A549 (cell line): Measurements from ENCODE around the gene DBET. TPM values are rescaled to one million over a fixed set of nuclear protein-coding genes. Genes with fewer than 3 reads are reported as not detected.
"Not testable (repeated sequence)": the region's sequence is repeated elsewhere in the genome, so short reads cannot be mapped to it uniquely, and the experiment has no call there.

Source experiments
- ATAC-seq, 2 experiments: fragments of 200-7000 bp in 1 of 2; fragments of >200 bp in 1 of 2; cut with Nextera tagmentation in 1 of 2; cut with Tn5 transposase in 1 of 2; 3 replicates each; pipeline versions ENCODE4 v1.8.0 to v1.9.1; 2018 to 2020; ENCODE audit warnings: mild to moderate bottlenecking in 1 of 2, moderate library complexity in 1 of 2
- CTCF ChIA-PET: fragments of 300-600 bp; sonication (Branson Sonifier 250); formaldehyde crosslinking; extraction: SDS; loops from one replicate; lab custom pipeline; 2021; ENCODE audit warnings: antibody characterized with exemption, inconsistent platforms; lab: Yijun Ruan, JAX
- POLR2A ChIA-PET: fragments of 350-600 bp; formaldehyde crosslinking; extraction: SDS; loops from one replicate; lab custom pipeline; 2021; ENCODE audit warnings: antibody characterized with exemption, inconsistent platforms; lab: Yijun Ruan, JAX
- DNase-seq, 2 experiments: peaks; one replicate each; pipeline versions ENCODE4 v3.0.0 to v3.0.0-alpha.2; 2011 to 2016; ENCODE audit warnings: low read depth in 1 of 2, low spot score in 1 of 2
- FAIRE-seq: peaks from 2 replicates; lab custom pipeline; 2011; peaks lifted over from hg19 to GRCh38; lab: Jason Lieb, UNC
- H3K27ac ChIP-seq, 2 experiments: fragments of >200 bp; sonication (Bioruptor Twin); formaldehyde crosslinking; 3 replicates each; pipeline ENCODE4 v1.5.1; 2016 to 2017
- H3K4me1 ChIP-seq: fragments of >200 bp; sonication (Bioruptor Twin); formaldehyde crosslinking; 3 replicates; pipeline ENCODE4 v1.6.1; 2016
- H3K4me2 ChIP-seq: fragments of >200 bp; sonication (Bioruptor Twin); formaldehyde crosslinking; 3 replicates; pipeline ENCODE4 v1.6.1; 2016
- H3K4me3 ChIP-seq: fragments of >200 bp; sonication (Bioruptor Twin); formaldehyde crosslinking; 3 replicates; pipeline ENCODE4 v1.5.1; 2016
- H3K9me3 ChIP-seq: fragments of >200 bp; sonication (Bioruptor Twin); formaldehyde crosslinking; 3 replicates; pipeline ENCODE4 v1.6.1; 2016
- CHD4 ChIP-seq: fragments of 200-600 bp; sonication (generic); IDR thresholded peaks from 2 replicates; pipeline ENCODE4 v1.6.1; 2016; ENCODE audit warnings: antibody characterized with exemption, mild to moderate bottlenecking, borderline replicate concordance
- JUNB ChIP-seq: fragments of >200 bp; sonication (Bioruptor Twin); formaldehyde crosslinking; IDR thresholded peaks from 2 replicates; pipeline ENCODE4 v1.6.1; 2016
- MAFK ChIP-seq: fragments of 450-650 bp; IDR thresholded peaks from 2 replicates; pipeline ENCODE4 v1.6.1; 2014; ENCODE audit not compliant: partially characterized antibody
- POLR2A ChIP-seq: IDR thresholded peaks from 2 replicates; pipeline ENCODE4 v1.6.1; 2012; ENCODE audit warnings: mild to moderate bottlenecking, low read length
- RCOR1 ChIP-seq: fragments of 150-350 bp; IDR thresholded peaks from 2 replicates; pipeline ENCODE4 v1.6.1; 2014; ENCODE audit warnings: antibody characterized with exemption, low read length, low read depth
- WGBS: methylation state at CpG from one replicate; pipeline ENCODE4 v1.1.6; 2017; ENCODE audit errors: missing lambda C conversion rate; 5-methylcytosine and 5-hydroxymethylcytosine counted together
- polyA plus RNA-seq, 4 experiments: library from polyadenylated mRNA; depleted of rRNA in 3 of 4; stranded (reverse); fragments of >200 nt; fragmentation: RNase III in 1 of 4; extraction: RNeasy Plus Mini Kit Qiagen cat#74134 plus additional on column Dnase treatment in 1 of 4; gene quantifications; 2 replicates in 3 of 4; 3 replicates in 1 of 4; pipeline ENCODE4 v1.2.3, GENCODE V29; 2011 to 2017

DBET gene
- polyA plus RNA-seq, 2 of the 4 experiments (the other 2 are of a cell fraction): not detected

DNA sequence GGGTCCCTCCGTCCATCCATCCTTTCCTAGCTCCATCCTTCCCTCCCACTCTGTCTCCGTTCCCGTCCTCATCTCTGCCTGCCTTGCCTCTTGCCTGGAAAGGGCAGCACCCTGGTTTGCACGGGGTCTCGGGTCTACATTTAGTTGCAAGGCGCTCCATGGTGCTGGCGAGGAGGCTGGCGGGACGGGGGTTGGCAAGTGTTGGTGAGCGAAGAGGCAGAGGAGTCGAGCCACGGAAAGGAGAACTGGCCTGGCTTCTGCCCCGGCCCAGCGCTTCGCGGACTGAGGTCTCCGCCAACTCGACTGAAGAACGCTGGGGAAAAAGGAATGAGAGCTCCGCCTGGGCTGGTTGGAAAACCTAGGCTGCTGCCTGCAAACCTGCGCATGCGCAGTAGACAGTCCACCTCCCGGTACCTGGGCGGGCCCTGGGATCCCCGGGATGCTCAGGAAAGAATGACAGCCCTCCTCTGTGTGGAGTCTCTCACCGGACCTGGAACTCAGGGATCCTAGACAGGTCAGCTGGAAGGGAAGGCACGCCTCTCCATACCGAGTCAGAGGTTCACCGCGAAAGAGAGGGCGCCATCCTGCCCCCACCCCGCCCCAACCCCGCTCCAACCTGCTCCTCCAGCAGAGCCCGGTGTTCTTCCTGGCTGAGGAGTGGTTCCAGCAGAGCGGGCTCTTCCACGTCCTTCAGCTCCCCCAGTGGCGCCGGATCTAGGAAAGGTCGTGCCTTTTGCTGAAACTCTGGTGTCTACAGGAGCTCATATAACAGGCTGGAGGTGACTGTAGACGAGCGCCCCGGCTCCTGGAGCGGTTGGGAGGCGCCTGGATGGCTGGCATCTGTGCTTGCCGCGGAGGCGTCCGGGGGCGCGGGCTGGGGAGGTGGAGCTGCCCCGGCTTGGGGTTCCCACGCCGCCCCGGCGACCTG, 43.2 kb upstream of the DBET start:
- no peaks in the 10 kb centered on the region for H3K9me3 ChIP-seq
- H3K4me3 ChIP-seq: peak overlapping the region; percentile 67
- FAIRE-seq (no peak), DNase-seq (peak; percentile 74 to 79), ATAC-seq (peak; percentile 86 to 91)
- peak overlapping the region; percentile 80 for H3K4me2 ChIP-seq
- TF ChIP-seq MAFK (no peak), RCOR1 (no peak), POLR2A (peak; percentile 34; the same call in 1 of the 2 replicates), JUNB (no peak), CHD4 (no peak)
- H3K27ac ChIP-seq: peak overlapping the region; percentile 40 to 80; a peak in 5 of 6 replicates
- no peaks in the 10 kb centered on the region for H3K4me1 ChIP-seq
- WGBS: 17% methylated on average over 24 of the region's 55 CpGs
- POLR2A ChIA-PET: interaction anchor here (1.0 to 1.1 kb wide), 2 partner anchors 47 to 81 kb away, joined by 3 to 4 read pairs; partner anchors contain the start of gene FRG1
- CTCF ChIA-PET: no interaction called here

- CTCF ChIA-PET, FAIRE-seq, ATAC-seq, H3K4me3 ChIP-seq, H3K27ac ChIP-seq, H3K9me3 ChIP-seq, H3K4me1 ChIP-seq, DNase-seq, H3K4me2 ChIP-seq: not testable (repeated sequence)
- 35% methylated on average over 9 of the region's 39 CpGs for WGBS
- POLR2A ChIA-PET: interaction anchor here (1.0 to 1.1 kb wide), 2 partner anchors 48 to 82 kb away, joined by 3 to 4 read pairs; partner anchors contain the start of gene FRG1
Observed at GRCh38 chr4:190021973-190022372, 42.3 kb upstream of the DBET start.

DNA sequence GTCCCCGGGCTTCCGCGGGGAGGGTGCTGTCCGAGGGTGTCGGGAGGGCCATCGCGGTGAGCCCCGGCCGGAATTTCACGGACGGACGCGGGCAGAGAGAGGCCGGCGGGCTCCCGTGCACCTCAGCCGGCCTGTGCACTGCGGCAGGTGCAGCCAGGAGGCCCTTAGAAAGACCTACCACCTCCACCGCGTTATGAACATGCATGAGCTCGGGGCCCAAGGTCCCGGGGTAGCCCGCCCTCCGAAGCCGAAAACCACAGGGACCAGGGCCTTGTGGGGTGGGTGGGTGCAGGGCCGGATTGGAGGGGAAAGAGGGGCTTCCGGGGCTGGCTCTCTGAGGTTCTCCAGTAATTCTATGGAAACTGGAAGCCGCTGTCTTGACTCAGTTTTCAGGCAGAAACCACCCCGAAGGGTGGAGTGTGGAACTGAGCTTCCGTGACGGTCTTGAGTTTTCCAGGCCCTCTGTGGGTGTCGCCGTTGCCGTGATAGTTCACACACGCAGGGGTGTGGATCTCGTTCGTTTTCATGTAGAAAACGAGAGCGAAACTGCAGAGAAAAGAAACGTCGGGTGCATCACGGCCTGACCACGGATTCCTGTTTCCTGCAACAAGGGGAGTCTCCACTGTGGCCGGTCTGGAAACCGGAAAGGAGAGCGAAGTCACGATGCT, 41.6 kb upstream of the DBET start:
- CTCF ChIA-PET, DNase-seq, H3K4me1 ChIP-seq, H3K27ac ChIP-seq, FAIRE-seq, H3K9me3 ChIP-seq, ATAC-seq, H3K4me2 ChIP-seq, H3K4me3 ChIP-seq, POLR2A ChIA-PET: not testable (repeated sequence)
- 47% methylated on average over 15 of the region's 47 CpGs for WGBS

DNA sequence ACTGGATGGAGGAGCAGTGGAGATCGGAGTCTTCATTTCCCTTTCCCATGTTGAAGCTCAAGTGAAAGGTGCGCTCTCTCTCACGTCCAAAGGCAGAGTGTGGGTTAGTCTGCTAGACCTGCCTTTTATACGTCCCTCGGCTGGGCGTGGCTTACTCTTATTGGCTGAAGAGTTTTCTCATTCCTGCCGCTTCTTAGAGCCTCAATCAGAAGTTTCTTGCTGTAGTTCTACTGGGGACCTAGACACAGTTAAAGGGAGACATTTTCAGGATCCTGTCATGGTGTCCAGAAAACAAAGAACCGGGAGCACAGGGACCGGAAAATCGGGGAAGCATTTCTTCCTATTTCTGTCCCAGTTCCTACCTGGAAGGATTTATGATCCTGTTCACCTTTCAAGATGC, 37.1 kb upstream of the DBET start, which contains the start of gene FRG2:
Gene FRG2 (minus strand): TSS at position 101 of the 400 bp plus-strand sequence. CDS start 52 bp downstream, at position 49.
- FAIRE-seq, H3K4me1 ChIP-seq, CTCF ChIA-PET, H3K4me3 ChIP-seq, H3K4me2 ChIP-seq, DNase-seq, H3K27ac ChIP-seq, POLR2A ChIA-PET, ATAC-seq, H3K9me3 ChIP-seq: not testable (repeated sequence)
- WGBS: 100% methylated on average over 1 of the region's 10 CpGs

- POLR2A ChIA-PET, H3K4me1 ChIP-seq, DNase-seq, H3K9me3 ChIP-seq, H3K27ac ChIP-seq, ATAC-seq, CTCF ChIA-PET, H3K4me3 ChIP-seq, FAIRE-seq, H3K4me2 ChIP-seq: not testable (repeated sequence)
- WGBS: 57% methylated on average over 3 of the region's 5 CpGs
Observed at GRCh38 chr4:190031264-190031663, 33.0 kb upstream of the DBET start.

- H3K4me2 ChIP-seq, H3K27ac ChIP-seq, H3K9me3 ChIP-seq, FAIRE-seq, POLR2A ChIA-PET, H3K4me3 ChIP-seq, H3K4me1 ChIP-seq, CTCF ChIA-PET, DNase-seq: not testable (repeated sequence)
- WGBS: no CpG with 5 or more reads among the region's 39 CpGs
- ATAC-seq: peak; percentile 69 to 96
Observed at GRCh38 chr4:190037704-190038388, 26.5 kb upstream of the DBET start.

DNA sequence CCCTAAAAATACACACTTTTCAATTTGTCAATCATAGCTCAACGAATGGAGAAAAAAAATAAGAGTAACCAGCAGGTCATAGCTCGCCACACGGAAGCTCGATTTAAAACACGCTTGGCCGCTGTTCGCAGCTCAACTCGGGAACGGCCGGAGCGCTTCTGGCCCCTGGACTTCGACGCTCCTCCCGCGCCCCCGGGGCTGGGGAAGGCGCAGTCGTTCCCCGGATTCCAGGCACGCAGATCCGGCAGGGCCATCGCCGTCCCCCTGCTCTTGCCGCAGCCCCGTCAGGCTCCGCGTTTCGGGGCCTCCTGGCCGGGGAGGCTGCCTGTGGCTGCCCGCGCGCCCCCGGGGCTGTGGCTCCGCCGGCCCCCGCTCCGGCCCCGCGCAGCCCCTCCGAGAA, 23.4 kb upstream of the DBET start:
- 83% methylated on average over 19 of the region's 40 CpGs for WGBS
- CTCF ChIA-PET, H3K27ac ChIP-seq, H3K9me3 ChIP-seq, H3K4me3 ChIP-seq, POLR2A ChIA-PET, H3K4me2 ChIP-seq, H3K4me1 ChIP-seq, ATAC-seq, DNase-seq, FAIRE-seq: not testable (repeated sequence)

GRCh38 chr4:190047627-190048026, 16.7 kb upstream of the DBET start:
- 0% methylated on average over 1 of the region's 12 CpGs for WGBS
- POLR2A ChIA-PET, FAIRE-seq, DNase-seq, H3K9me3 ChIP-seq, H3K4me3 ChIP-seq, H3K4me2 ChIP-seq, H3K27ac ChIP-seq, ATAC-seq, H3K4me1 ChIP-seq, CTCF ChIA-PET: not testable (repeated sequence)

DNA sequence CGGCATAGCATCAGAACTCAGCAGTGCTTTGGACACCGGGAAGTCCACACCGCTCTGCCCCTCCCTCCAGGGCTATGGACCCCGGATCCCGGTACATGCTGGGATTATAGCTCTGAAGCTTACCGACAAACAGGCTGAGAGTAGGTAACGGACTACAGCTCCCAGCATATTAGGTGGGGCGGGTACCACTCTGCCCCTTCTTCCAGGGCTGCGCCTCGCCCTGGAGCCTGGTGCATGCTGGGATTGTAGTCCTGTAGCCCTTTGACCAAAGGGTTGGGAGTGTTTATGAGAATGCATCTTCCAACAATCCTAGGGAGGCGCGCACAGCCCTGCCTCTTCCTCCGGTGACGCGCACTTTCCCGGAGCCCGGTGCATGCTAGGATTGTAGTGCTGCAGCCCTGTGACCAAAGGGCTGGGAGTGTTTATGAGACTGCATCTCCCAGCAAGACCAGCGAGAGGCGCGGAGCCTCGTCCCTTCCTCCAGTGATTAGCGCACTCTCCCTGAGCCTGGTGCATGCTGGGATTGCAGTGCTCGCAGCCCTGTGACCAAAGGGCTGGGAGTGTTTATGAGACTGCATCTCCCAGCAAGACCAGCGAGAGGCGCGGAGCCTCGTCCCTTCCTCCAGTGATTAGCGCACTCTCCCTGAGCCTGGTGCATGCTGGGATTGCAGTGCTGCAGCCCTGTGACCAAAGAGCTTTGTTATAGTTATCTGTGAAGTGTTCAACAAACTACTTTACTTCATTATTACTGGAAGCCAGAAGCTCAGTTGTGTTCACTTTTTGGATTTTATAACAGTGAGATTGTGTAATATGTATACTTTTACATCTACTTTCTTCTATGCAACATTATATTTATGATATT, 14.7 kb upstream of the DBET start:
- H3K4me2 ChIP-seq: peak overlapping the region; percentile 50
- peak; percentile 84 to 88 for ATAC-seq
- H3K9me3 ChIP-seq, H3K27ac ChIP-seq, H3K4me3 ChIP-seq, FAIRE-seq, CTCF ChIA-PET, H3K4me1 ChIP-seq, DNase-seq, POLR2A ChIA-PET: not testable (repeated sequence)
- no CpG with 5 or more reads among the region's 28 CpGs for WGBS
